GM18861 (cell line): Measurements from ENCODE around the gene CNTN1.

Experiments
- ATAC-seq: cut with Tn5 transposase; IDR thresholded peaks from one replicate; pipeline ENCODE4 v1.9.1; 2021; ENCODE audit not compliant: unreplicated experiment

CNTN1 gene

DNA sequence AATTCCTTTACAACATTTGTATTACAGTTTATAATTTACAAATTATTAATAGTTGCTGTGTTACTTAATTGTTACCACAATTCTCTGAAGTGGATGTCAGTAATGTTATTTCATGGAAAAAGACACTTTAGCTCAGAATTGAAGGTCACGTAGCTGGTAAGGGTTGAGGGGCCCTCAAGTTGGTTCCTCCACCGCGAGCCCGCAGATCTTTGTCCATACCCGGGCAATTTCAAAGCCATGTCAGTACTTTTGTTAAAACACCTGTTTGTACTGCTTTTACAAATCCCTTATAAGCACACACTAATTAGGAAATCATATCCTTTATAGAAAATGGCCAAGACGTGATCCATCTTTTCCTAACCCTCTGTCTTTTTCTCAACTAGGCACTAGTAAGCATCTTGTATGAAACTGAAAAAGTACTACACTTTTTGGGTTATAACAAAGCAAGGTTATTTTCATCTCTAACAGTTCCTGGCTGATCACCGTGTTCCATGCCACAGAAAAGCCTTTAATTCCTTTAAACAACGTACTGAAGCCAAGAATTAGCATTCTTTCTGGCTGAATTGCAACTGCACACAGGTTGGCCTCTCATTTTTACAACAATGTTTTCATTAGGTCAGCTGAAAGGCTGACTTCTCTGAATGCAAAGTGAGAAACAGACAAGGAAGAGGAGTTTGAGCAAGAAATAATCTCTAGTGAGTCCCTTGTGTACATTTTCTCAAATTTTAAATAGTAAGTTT, 76.1 kb downstream of the CNTN1 start:
- no peak for ATAC-seq

DNA sequence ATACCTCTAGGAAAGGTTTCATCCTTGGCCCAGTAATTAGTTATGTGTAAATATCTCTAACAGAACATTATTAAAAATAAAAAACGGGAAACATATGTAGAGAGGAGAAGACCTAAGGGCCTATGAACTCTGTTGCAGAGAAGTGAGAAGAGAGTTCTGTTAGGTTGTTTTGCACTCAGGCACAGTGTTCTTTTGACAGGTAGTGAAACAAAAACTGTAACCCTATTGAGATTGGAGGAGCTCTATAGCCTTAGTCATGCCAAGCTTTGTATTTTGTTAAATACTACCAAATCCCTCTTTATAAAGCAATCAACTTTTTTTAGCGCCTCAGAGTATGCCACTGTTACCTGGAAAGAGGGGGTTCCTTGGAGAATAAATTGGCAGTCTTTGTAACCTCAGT, 77.6 kb downstream of the CNTN1 start:
- ATAC-seq: no peak

DNA sequence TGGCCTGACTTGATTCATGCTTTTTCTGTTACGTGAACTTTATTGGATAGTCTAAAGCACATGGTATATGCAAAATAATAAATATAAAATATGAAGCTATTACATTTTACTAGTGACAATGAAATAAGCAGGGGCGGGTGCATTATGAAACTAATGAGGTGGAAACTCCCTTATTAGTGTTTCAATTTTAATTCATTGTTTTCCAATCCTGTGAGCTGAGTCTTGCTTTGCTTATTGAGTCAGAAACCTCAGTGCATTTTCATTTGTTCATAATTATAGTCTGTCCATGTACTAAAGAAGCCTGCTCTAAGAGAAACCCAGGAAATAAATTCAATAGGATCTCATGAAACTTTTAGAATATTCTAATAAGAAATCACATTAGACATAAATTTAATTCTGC, 78.5 kb downstream of the CNTN1 start:
- ATAC-seq: no peak

DNA sequence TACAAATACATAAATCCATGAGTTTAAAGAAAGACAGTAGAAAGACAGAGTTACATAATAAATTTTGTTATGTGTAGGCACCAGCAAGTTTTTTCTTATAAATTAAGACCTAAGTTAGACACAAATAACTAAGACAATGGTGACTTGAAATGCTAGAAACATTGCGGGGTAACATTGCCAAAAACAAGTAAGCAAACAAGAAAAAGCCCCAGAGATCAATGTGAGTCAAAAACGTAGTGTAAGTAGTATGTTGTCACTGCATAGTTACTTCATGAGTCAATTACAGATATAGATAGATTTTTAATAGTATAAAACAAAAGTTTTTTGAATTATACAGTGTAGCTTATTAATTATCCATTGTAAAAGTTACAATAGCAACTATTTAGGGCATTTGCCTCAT, 83.4 kb downstream of the CNTN1 start:
- ATAC-seq: no peak

DNA sequence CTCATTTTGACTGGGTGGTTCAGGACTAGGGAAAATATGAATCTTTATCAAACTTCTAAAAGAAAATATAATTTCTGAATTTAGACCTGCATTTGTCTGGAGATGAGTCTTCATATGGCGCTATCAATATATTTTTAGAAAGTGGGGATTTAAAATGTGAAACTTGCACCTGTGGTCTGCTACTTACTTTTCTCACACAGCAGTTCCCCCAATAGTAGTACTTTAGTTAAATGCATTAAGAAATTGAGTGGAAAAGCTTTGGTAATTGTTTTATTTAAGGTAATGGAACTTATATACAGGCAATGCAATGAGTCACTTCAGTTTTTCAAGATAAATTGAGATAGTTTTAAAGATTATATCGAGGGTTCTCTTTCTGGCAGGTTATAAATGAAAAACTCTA, 91.9 kb downstream of the CNTN1 start:
- no peak for ATAC-seq

DNA sequence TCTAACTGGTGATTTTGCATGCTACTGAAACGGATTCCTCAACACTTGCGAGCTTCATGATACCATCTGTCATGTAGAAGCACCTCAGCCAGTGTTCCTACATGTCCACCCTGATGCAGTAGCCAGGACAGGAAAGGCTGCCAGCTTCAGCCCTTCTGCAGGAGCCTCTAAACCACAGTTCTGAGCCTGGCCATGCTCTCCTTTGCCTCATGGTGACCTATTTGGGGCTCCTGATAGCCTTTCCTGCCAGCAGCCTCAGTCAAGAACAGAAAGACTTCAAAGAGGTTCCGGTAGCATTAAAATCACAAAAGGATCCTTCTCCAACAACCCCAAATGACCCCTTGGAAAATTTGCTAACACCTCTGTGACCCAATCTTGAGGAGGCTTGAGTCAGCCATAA, 96.0 kb downstream of the CNTN1 start:
- no peak for ATAC-seq

DNA sequence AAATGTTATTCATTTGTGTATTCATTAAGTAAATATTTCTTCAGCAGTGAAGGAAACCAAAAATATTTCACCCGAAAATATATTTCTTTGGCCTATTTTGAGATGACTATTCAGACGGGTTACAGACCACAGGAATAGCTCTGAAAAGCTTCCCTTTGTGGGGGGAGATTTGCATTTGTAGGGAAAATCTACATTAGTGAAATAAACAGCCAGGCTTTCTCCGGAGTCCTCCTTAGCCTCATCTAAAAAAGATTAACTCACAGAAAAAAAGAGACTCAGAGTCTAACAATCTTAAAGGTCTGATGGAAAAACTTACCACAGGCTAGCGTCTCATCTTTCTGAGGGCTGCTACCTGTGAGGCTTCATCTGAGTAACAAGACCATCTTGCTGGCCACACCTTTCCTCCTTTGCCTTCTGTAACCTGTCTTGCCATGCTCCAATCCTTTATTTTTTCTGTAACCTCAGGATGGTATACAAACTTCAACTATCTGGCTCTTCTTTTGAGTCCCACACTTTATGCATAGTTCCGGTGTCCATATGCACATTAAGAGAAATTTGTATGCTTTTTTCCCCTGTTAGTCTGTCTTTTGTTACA, 100.7 kb downstream of the CNTN1 start:
- ATAC-seq: no peak

DNA sequence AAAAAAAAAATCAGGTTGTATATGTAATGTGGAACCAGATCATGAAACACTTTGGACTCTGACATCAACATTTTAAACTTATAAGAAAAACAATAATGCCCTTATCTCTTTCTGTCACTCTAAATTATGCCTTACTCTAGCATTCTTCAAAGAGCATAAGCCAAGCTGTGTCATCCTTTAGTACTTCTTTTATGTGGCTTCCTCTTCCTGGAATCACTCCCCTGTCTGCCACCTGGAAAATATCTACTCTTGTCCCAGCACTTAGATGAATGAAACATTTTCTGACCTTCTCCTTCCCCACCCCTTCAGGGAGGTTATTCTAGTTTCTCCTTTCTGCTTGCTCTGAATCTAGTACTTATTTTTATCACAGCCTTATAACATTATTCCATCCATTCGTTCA, 101.2 kb downstream of the CNTN1 start:
- no peak for ATAC-seq

DNA sequence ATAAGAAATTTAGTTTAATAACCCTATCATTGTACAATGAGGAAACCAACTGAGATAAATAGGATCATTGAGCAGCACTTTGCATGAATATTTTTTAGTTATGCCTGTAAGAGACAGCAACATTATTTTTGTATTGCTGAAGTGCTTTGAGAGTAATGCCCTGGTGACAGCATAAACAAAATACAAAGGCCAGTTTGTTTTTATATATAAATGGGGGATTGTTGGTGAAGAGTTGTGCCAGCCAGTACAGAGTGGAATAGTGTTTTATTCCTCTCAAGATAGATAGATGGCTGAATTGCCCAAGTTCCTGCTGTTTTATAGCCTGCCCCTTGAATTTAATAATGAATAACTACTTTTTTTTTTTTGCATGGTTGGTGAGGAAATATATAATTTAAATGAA, 101.8 kb downstream of the CNTN1 start:
- ATAC-seq: no peak

DNA sequence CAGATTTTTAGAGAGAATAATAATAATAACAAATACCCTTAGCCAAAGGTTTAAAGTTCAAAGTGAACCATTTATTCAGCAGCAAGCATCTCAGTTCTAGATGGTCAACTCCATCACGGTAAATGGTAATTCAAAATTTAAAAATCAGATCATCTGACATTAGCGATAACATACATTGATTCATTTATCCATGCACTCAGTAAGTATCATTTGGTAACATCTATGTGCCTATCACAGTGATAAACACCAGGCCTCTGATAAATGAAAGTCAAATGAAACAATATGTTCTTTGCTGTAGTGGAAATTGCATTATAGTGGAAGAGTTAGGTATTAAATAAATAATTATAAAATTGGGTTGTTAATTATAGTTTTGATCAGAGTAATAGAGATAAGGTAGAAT, 108.8 kb downstream of the CNTN1 start:
- no peak for ATAC-seq

DNA sequence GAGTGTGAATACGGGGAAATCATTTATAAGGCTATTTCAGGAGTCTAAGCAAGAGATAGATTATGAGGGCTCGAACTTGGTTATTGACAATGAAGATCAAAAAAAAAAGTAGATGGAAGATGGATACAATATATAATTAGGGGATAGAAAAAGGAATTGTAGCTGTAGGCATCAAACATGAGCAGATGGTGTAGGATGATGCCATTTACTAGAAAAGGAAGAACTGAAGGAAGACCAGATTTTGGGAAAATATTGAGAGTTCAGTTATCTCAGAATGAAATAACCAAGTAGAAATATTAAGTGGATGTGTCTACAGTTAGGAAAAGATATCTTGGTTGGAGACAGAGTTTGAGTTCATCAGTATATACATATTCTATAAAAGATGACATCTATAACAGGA, 109.6 kb downstream of the CNTN1 start:
- ATAC-seq: no peak

DNA sequence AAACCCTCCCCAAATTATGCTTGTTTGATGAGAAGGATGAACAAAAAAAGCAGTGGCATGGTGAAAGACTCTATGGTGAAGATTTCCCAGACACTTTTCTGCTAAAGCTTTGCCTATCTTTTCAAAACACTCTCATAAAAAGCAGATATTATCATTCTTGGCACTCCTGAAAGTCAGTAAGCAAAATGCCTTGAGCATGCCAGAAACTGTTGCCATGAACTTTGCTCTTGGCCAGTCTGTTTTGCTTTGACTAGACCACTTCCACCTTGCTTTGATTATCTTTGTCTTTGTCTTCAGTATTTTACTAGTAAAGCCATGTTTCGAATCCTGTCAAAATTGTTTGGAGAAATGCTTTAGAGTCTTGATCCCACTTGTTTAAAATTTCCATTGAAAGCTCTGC, 110.4 kb downstream of the CNTN1 start:
- ATAC-seq: no peak

DNA sequence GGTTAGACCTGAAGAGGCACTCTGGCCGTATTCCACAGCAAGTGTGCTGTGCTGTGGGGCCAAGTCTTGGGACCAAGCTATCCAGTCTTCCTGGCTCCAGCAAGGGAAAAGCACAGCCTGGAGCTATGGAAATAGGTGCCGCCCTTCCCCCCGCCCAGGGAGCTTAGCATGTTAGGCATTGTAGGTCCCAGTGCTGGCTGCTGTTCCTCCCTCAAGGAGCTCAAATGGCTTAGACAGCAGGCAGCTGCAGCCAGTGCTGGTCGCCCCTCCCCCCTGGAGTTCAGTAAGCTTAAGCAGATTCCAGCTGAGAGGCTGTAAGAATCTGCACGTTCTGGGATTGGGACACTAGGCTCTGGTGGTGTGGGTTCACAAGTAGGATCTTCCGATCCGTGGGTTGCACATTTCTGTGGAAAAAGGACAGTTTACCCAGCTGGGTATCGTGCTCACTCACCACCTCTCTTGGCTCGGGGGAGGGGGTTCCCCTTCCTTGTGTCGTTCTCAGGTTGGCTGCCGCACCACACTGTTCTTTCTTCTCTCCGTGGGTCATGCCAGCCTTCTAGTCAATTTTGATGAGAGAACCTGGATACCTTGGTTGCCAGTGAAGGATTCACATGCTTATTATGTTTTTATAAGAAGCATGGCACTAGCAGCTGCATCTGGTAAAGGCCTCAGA, 127.3 kb downstream of the CNTN1 start:
- ATAC-seq: no peak

DNA sequence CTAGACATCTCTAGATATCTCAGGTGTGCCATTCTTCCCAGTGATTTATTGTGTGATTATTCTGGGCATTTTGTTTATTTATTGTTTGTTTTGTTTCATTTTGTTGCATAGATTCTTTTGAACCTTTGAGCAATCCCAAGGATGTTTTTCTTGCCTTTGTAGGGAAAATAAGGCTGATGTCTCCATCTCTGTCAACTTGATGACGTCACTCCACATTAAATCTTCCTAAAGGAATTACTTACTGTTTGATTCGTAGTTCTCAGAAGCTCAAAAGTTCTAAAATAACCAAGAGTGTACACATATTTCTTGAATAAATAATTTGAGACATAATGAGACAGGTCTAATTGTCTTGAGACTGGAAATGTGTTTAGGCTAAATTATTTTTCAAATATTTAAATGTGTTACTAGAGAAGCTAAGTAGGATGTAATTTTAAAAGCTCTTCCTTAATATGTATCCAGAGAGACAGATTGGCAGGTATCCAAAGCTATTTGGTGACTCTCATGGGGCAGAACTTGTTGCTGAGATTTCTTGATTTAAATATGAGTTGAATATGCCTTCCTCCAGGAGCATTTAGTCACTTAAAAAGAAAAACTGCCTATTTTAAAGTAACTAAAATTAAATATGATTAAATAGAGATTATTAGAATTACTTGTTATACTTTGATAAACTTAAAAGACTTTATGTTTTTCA, 128.7 kb downstream of the CNTN1 start:
- ATAC-seq: no peak

DNA sequence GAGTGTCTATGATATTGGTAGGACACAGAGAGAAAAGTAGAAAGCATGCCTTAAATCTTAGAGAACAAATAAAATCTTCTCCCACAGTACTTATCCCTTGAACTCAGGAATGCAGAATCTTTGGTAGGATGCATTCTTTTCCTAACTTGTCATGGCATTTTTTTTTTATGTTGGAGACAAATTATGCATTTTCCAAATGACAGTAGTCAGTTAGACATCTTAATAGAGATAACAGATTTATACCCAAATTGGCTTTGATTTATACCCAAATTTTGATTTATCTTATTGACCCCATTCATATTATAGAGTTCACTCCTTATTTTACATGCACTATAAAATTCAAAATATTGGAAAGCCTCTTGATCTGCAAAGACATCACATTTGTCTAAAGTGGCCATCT, 132.9 kb downstream of the CNTN1 start:
- no peak for ATAC-seq

DNA sequence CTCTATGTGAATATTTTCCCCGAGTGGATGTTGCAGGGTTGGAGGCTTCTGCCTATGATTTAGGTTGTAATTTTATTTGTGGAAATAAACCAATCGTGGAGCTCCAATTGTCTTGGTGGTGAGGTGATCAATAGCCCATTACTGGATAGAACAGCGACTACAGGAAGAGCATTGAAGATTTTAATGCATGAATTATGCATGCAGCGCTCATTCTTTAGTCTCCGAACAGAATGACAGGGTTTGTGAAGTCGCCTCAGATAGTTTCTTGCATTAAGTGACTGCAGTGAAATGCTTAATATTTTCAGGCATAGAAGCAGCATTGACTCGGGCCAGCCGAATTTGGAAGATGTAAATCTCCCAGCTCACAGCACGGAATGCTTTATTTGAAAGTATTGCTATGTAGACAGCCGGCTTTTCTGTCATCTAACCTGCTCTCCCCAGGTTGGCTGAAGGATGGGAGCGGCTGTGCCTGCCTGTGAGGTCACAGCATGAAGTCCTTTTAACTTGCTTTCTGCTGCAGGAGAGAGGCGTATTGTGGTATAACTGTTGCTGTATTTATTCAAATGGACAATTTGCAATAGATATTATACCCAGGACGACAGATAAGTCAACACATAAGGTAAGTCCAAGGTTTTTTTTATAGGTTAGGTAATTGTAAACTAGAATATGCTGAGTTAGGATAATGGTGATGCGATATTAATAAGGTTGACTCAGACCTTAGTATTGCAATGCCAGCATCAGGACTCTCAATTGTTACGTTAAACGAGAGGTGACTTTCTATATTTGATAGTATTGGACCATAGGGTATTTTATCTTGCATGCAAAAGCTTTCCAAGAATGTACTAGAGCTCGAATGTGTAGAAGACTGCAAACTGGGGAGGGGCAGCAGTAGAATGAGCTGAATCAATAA, 135.7 kb downstream of the CNTN1 start:
- ATAC-seq: no peak

DNA sequence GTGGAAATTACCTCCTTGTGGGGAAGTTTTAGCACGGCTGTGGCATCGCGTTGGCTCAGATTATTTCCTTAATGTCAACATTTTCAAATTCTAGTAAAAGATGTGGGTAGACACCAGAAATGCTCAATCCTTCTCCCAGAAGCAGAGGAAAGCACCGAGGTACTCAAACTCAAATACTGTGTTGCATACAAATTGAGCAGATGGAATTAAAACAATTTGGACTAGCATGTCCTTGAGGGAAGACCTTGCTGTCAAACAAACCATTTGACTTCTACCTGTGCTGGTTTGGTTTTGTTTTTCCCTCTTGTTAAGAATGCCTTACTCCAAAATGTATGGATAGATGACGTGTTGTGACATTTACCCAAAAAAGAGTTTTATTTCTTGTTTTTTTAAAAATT, 136.4 kb downstream of the CNTN1 start:
- ATAC-seq: no peak

DNA sequence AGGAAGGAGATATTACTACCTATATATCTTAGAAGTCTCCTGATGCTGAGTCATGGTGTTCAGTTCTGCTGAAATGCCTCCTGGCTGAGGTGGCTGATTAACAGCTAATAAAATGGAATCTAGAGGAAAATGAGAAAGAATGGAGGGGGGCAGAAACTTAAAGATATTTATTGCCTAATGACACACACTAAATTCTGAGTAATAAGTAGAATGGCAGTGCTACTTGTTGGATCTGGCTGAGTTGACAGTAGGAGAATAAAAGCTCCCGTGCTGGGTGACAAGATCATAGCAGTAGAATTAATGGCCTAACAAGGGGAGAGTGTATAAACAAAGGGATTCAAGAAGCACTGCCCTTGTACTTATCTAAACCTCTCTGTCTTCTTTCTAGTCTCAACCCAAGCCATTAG, 137.5 kb downstream of the CNTN1 start:
- ATAC-seq: no peak

DNA sequence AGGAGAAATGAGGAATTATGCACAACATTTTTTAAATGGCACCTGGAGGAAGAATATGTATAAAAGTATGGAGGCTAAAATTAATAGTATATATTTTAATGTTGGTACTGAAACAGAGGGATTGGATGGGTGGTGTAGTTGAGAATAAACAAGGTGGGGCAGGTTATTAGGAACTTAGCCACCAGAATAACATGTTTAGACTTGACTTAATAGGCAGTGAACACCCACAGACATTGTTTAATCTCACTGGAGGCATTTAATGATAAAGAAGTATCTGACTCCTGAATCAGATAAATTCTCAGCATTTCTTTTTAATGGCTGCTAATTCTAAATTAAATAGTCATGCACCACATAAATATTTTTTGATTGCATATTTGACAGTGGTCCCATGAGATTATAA, 139.7 kb downstream of the CNTN1 start:
- no peak for ATAC-seq

DNA sequence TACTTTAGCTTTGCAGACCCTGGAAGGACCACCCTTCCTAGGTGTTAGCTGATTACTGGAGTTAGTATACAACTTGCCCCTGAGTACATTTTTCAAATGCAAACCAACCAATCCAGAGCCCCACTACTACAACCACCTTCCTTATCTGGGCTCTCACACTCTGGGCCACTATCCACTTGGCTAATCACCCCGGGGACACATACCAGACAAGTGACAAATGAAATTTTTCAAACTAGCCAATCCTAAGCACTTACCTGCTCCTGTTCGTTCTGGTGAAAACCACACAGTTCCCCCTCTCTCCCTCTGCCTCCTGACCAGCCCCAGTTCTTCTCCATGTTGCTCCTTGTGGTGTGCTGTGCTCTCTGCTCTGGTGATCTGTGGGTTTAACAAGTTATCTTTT, 140.4 kb downstream of the CNTN1 start:
- ATAC-seq: no peak

DNA sequence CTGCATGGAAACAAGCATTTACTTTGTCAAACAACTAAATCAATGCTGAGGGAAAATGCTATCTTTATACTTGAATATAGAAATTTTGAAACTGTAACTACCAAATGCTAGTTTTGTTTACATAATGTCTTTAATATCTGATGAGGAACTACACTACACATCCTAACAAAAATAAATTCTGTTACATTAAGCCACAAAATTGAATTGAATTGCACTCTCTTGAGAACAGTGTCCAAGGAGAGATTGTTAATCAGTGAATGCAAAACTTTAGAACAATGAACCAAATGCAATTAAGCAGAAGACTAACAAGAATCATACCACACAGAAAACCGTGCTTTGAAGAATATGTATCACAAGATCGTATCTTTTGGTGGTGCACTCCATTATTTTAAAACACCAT, 141.6 kb downstream of the CNTN1 start:
- no peak for ATAC-seq
